Suprapubic skin (tissue), 4 donors: ENCODE data around the gene IQSEC1.

Experiments
- POLR2A ChIP-seq, 2 donors: fragments of 450-650 bp; IDR thresholded peaks; one replicate each; pipeline ENCODE4 v1.6.1; 2017; ENCODE audit warnings: antibody characterized with exemption in 2 of 2, mild to moderate bottlenecking in 2 of 2, moderate library complexity in 2 of 2
- POLR2AphosphoS5 ChIP-seq, 3 donors: sonication (generic); formaldehyde crosslinking; IDR thresholded peaks; one replicate each; pipeline ENCODE4 v1.6.1; 2017; ENCODE audit warnings: antibody characterized with exemption in 3 of 3
- TF ChIP-seq, protein P1 (sequence below), 2 donors: fragments of 200-600 bp in 1 of 2; fragments of 450-650 bp in 1 of 2; sonication (generic) in 1 of 2; IDR thresholded peaks; one replicate each; pipeline ENCODE4 v1.5.1; 2016 to 2019; ENCODE audit warnings: antibody characterized with exemption in 2 of 2, mild to moderate bottlenecking in 1 of 2, moderate library complexity in 1 of 2

- TF ChIP-seq POLR2AphosphoS5 (IDR thresholded peaks at IDR 0.05) = no peak
- TF ChIP-seq, protein P1, sequence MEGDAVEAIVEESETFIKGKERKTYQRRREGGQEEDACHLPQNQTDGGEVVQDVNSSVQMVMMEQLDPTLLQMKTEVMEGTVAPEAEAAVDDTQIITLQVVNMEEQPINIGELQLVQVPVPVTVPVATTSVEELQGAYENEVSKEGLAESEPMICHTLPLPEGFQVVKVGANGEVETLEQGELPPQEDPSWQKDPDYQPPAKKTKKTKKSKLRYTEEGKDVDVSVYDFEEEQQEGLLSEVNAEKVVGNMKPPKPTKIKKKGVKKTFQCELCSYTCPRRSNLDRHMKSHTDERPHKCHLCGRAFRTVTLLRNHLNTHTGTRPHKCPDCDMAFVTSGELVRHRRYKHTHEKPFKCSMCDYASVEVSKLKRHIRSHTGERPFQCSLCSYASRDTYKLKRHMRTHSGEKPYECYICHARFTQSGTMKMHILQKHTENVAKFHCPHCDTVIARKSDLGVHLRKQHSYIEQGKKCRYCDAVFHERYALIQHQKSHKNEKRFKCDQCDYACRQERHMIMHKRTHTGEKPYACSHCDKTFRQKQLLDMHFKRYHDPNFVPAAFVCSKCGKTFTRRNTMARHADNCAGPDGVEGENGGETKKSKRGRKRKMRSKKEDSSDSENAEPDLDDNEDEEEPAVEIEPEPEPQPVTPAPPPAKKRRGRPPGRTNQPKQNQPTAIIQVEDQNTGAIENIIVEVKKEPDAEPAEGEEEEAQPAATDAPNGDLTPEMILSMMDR (IDR thresholded peaks at IDR 0.05) = no peak
- TF ChIP-seq POLR2A (IDR thresholded peaks at IDR 0.05) = no peak
These were observed 134.9 kb downstream of the IQSEC1 start for GRCh38 chr3:12938258-12938711.
